ENCODE measurements around the gene TACC2. TPM values are rescaled to one million over a fixed set of nuclear protein-coding genes. Genes with fewer than 3 reads are reported as not detected.

The TACC2 gene
- total and polyA plus RNA-seq, 9 of the 15 experiments (the other 6 are each of a cell fraction or from before 2014, with no cell fraction given), result under 0.01 to 0.35 (median 0.03) TPM; not detected in 6

- TF ChIP-seq ARID4B (CRISPR knock-in tag; IDR thresholded peaks at IDR 0.05) (no peak), SRSF7 (optimal IDR thresholded peaks at IDR 0.05; ENCODE audit: low read depth, low read length) (no peak), CTCF (IDR thresholded peaks at IDR 0.05 in 2 of 3, conservative IDR thresholded peaks at IDR 0.05 in 1 of 3; ENCODE audit: insufficient read depth in 2 of 3, low read depth in 1 of 3, low read length in 3 of 3) (no peak), CHD2 (IDR thresholded peaks at IDR 0.05; ENCODE audit: low read depth, low read length) (no peak), HBP1 (CRISPR knock-in tag; IDR thresholded peaks at IDR 0.05) (no peak), CBX3 (IDR thresholded peaks at IDR 0.05; ENCODE audit: borderline replicate concordance in 1 of 2, low read length in 2 of 2) (no peak), ZNF551 (CRISPR knock-in tag; IDR thresholded peaks at IDR 0.05) (no peak)
Measured at GRCh38 chr10:122164815-122165483, 176.0 kb downstream of the TACC2 start (continued).
